Measurements from ENCODE around the gene ANO1.

GRCh38 chr11:70202920-70203750 lies 125.0 kb downstream of the ANO1 start, which contains the start of gene FADD:
- TF ChIP-seq CTCF (IDR thresholded peaks at IDR 0.05; ENCODE audit: low read length) (no peak), EZH2 (IDR thresholded peaks at IDR 0.05; ENCODE audit: borderline replicate concordance, low read length) (no peak)
